Smooth muscle cell of the pulmonary artery (primary cell): Measurements from ENCODE around the gene RRAGB. TPM values are rescaled to one million over a fixed set of nuclear protein-coding genes. Genes with fewer than 3 reads are reported as not detected.

Experiments
- total RNA-seq: library from RNA; depleted of rRNA; stranded (reverse); fragments of >200 nt; gene quantifications from 2 replicates; pipeline ENCODE4 v1.2.3, GENCODE V29; 2014

The RRAGB gene
- 31.0 and 39.7 TPM in 2 replicates for total RNA-seq

GRCh38 chrX:55717521-55718497 lies at the start of gene RRAGB:
Gene RRAGB (plus strand): TSS chrX:55717749. CDS start chrX:55718328, 579 bp downstream.

Other genes starting within 250 kb of the RRAGB start
- gene USP51, start 227.9 kb upstream of the RRAGB start, total RNA-seq = 1.3 and 2.3 TPM in 2 replicates
- not detected in 2 replicates for gene FOXR2, start 94.3 kb upstream of the RRAGB start, total RNA-seq